ENCODE results near the gene PRRX2. TPM values are rescaled to one million over a fixed set of nuclear protein-coding genes. Genes with fewer than 3 reads are reported as not detected.
"Not testable (repeated sequence)": the region's sequence is repeated elsewhere in the genome, so short reads cannot be mapped to it uniquely, and the experiment has no call there.

PRRX2 gene
- polyA plus RNA-seq, 2 donors, result 1.7 to 3.6 TPM

DNA sequence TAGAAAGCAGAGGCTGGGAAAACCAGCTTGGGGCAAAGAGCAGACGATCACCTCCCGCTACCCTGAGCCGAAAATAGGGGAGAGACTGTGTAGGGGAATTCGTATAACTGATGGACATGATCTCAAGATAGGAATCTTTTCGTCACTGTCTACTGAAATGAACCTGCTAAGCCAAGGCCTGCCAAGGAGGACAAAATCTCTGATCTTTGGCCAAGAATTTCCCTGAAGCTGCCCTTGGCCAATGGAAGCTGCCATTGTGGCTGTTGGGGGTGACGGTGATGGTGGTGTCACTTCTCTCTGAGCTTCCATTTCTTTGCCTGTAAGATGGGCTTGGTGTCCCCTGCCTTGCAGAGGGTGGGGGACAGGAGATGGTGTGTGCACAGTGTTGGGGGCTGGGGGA lies 90.7 kb downstream of the PRRX2 start:
- WGBS, 2 donors, result 90 to 93% methylated on average over 6 of the region's 6 CpGs
- no peak overlapping the region for H3K4me3 ChIP-seq (ENCODE audit: low read depth in 1 of 2, low read length in 2 of 2)
- H3K27ac ChIP-seq (ENCODE audit: low read depth in 2 of 2, low read length in 1 of 2), result no peak overlapping the region
- no peaks in the 10 kb centered on the region for H3K9me3 ChIP-seq (ENCODE audit: control insufficient read depth in 2 of 2, insufficient read depth in 1 of 2, low read depth in 1 of 2, low read length in 1 of 2)
- peaks cover 5 to 13% of the 10 kb centered on the region in 2 donors for H3K4me1 ChIP-seq (ENCODE audit: control insufficient read depth in 2 of 2, insufficient read depth in 2 of 2, low read length in 1 of 2)
- no peaks in the 10 kb centered on the region for H3K36me3 ChIP-seq (ENCODE audit: control insufficient read depth in 2 of 2, insufficient read depth in 2 of 2, low read length in 1 of 2)
- H3K27me3 ChIP-seq (ENCODE audit: control insufficient read depth in 1 of 2, insufficient read depth in 2 of 2, low read length in 2 of 2), result no peaks in the 10 kb centered on the region

DNA sequence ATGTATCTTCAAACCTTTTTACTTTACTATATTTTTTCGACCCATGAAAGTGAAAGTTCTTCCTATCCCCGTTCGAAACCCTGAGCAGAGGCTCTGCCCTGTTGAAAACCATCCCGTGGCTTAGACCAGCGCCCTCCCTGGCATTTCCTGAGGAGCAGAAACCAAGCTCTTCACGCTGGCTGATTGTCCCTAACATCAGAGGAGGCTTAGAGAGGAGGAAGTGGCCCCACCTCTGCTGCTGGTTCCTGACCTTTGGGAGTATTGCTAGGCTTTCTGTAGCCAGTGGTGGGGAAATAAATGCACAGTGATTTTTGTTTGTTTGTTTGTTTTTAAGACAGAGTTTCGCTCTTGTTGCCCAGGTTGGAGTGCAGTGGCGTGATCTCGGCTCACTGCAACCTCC lies 91.6 kb downstream of the PRRX2 start:
- Histone ChIP-seq H3K4me1 (ENCODE audit: control insufficient read depth in 2 of 2, insufficient read depth in 2 of 2, low read length in 1 of 2) (peaks cover 5 to 13% of the 10 kb centered on the region in 2 donors), H3K4me3 (ENCODE audit: low read depth in 1 of 2, low read length in 2 of 2) (no peak overlapping the region), H3K36me3 (ENCODE audit: control insufficient read depth in 2 of 2, insufficient read depth in 2 of 2, low read length in 1 of 2) (no peaks in the 10 kb centered on the region), H3K27me3 (ENCODE audit: control insufficient read depth in 1 of 2, insufficient read depth in 2 of 2, low read length in 2 of 2) (no peaks in the 10 kb centered on the region), H3K9me3 (ENCODE audit: control insufficient read depth in 2 of 2, insufficient read depth in 1 of 2, low read depth in 1 of 2, low read length in 1 of 2) (no peaks in the 10 kb centered on the region), H3K27ac (ENCODE audit: low read depth in 2 of 2, low read length in 1 of 2) (no peak overlapping the region)
- WGBS, 2 donors, result 58 to 66% methylated on average over 9 of the region's 9 CpGs

GRCh38 chr9:129759319-129759718 lies 93.9 kb downstream of the PRRX2 start:
- no peaks in the 10 kb centered on the region for H3K36me3 ChIP-seq (ENCODE audit: control insufficient read depth in 2 of 2, insufficient read depth in 2 of 2, low read length in 1 of 2)
- no peaks in the 10 kb centered on the region for H3K27me3 ChIP-seq (ENCODE audit: control insufficient read depth in 1 of 2, insufficient read depth in 2 of 2, low read length in 2 of 2)
- WGBS, 2 donors, result 78% methylated on average over 4 of the region's 4 CpGs
- peaks cover 0 to 5% of the 10 kb centered on the region in 2 donors for H3K4me1 ChIP-seq (ENCODE audit: control insufficient read depth in 2 of 2, insufficient read depth in 2 of 2, low read length in 1 of 2)
- H3K27ac ChIP-seq (ENCODE audit: low read depth in 2 of 2, low read length in 1 of 2), result no peak overlapping the region
- no peaks in the 10 kb centered on the region for H3K9me3 ChIP-seq (ENCODE audit: control insufficient read depth in 2 of 2, insufficient read depth in 1 of 2, low read depth in 1 of 2, low read length in 1 of 2)
- H3K4me3 ChIP-seq (ENCODE audit: low read depth in 1 of 2, low read length in 2 of 2), result no peak overlapping the region

GRCh38 chr9:129759804-129760502 lies 94.5 kb downstream of the PRRX2 start:
- WGBS, 2 donors, result 74 to 84% methylated on average over 13 of the region's 13 CpGs
- Histone ChIP-seq H3K27me3 (ENCODE audit: control insufficient read depth in 1 of 2, insufficient read depth in 2 of 2, low read length in 2 of 2) (no peaks in the 10 kb centered on the region), H3K9me3 (ENCODE audit: control insufficient read depth in 2 of 2, insufficient read depth in 1 of 2, low read depth in 1 of 2, low read length in 1 of 2) (no peaks in the 10 kb centered on the region), H3K4me1 (ENCODE audit: control insufficient read depth in 2 of 2, insufficient read depth in 2 of 2, low read length in 1 of 2) (peaks cover 0 to 5% of the 10 kb centered on the region in 2 donors), H3K27ac (ENCODE audit: low read depth in 2 of 2, low read length in 1 of 2) (no peak overlapping the region), H3K36me3 (ENCODE audit: control insufficient read depth in 2 of 2, insufficient read depth in 2 of 2, low read length in 1 of 2) (no peaks in the 10 kb centered on the region), H3K4me3 (ENCODE audit: low read depth in 1 of 2, low read length in 2 of 2) (no peak overlapping the region)

- H3K27me3 ChIP-seq (ENCODE audit: control insufficient read depth in 1 of 2, insufficient read depth in 2 of 2, low read length in 2 of 2); H3K4me1 ChIP-seq (ENCODE audit: control insufficient read depth in 2 of 2, insufficient read depth in 2 of 2, low read length in 1 of 2); H3K4me3 ChIP-seq (ENCODE audit: low read depth in 1 of 2, low read length in 2 of 2); H3K9me3 ChIP-seq (ENCODE audit: control insufficient read depth in 2 of 2, insufficient read depth in 1 of 2, low read depth in 1 of 2, low read length in 1 of 2); H3K36me3 ChIP-seq (ENCODE audit: control insufficient read depth in 2 of 2, insufficient read depth in 2 of 2, low read length in 1 of 2): not testable (repeated sequence)
- peak overlapping the region; percentile 0 to 48 for H3K27ac ChIP-seq (ENCODE audit: low read depth in 2 of 2, low read length in 1 of 2)
- WGBS, 2 donors, result 87 to 89% methylated on average over 7 of the region's 7 CpGs
Measured at GRCh38 chr9:129760784-129761183, 95.3 kb downstream of the PRRX2 start.

GRCh38 chr9:129761293-129761900 lies 96.0 kb downstream of the PRRX2 start:
- no peaks in the 10 kb centered on the region for H3K27me3 ChIP-seq (ENCODE audit: control insufficient read depth in 1 of 2, insufficient read depth in 2 of 2, low read length in 2 of 2)
- peak overlapping the region; percentile 59 to 72 for H3K27ac ChIP-seq (ENCODE audit: low read depth in 2 of 2, low read length in 1 of 2)
- no peaks in the 10 kb centered on the region for H3K9me3 ChIP-seq (ENCODE audit: control insufficient read depth in 2 of 2, insufficient read depth in 1 of 2, low read depth in 1 of 2, low read length in 1 of 2)
- H3K4me1 ChIP-seq (ENCODE audit: control insufficient read depth in 2 of 2, insufficient read depth in 2 of 2, low read length in 1 of 2), result peaks cover 0 to 5% of the 10 kb centered on the region in 2 donors
- no peaks in the 10 kb centered on the region for H3K36me3 ChIP-seq (ENCODE audit: control insufficient read depth in 2 of 2, insufficient read depth in 2 of 2, low read length in 1 of 2)
- H3K4me3 ChIP-seq (ENCODE audit: low read depth in 1 of 2, low read length in 2 of 2), result no peak overlapping the region
- WGBS, 2 donors, result 56% methylated on average over 11 of the region's 11 CpGs

DNA sequence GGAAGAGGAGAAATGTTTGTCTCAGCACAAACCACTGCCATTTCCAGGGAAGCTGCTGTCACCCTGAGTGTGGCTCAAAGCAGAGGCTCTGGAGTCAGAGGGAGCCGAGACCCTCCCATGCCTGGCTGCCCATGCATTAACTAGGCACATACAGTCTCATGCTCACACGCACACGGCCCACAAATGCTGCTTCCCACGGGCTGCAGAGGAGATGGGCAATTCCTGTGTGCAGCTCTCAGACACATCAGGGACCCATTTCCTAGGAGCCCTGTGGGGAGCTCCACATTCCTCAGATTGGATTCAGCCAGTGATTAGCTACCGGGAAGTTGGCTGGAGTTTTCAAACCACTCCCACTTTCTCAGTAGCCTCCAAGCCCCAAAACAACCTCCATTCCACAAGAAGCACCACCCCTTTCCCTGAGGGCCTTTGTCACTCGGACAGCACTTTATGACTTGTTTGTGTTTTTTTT lies 96.5 kb downstream of the PRRX2 start:
- H3K4me1 ChIP-seq (ENCODE audit: control insufficient read depth in 2 of 2, insufficient read depth in 2 of 2, low read length in 1 of 2), result peaks cover 0 to 5% of the 10 kb centered on the region in 2 donors
- no peaks in the 10 kb centered on the region for H3K9me3 ChIP-seq (ENCODE audit: control insufficient read depth in 2 of 2, insufficient read depth in 1 of 2, low read depth in 1 of 2, low read length in 1 of 2)
- no peaks in the 10 kb centered on the region for H3K36me3 ChIP-seq (ENCODE audit: control insufficient read depth in 2 of 2, insufficient read depth in 2 of 2, low read length in 1 of 2)
- 34 to 47% methylated on average over 6 of the region's 6 CpGs for WGBS, 2 donors
- H3K27ac ChIP-seq (ENCODE audit: low read depth in 2 of 2, low read length in 1 of 2), result peak overlapping the region; percentile 59 to 72
- no peaks in the 10 kb centered on the region for H3K27me3 ChIP-seq (ENCODE audit: control insufficient read depth in 1 of 2, insufficient read depth in 2 of 2, low read length in 2 of 2)
- no peak overlapping the region for H3K4me3 ChIP-seq (ENCODE audit: low read depth in 1 of 2, low read length in 2 of 2)

DNA sequence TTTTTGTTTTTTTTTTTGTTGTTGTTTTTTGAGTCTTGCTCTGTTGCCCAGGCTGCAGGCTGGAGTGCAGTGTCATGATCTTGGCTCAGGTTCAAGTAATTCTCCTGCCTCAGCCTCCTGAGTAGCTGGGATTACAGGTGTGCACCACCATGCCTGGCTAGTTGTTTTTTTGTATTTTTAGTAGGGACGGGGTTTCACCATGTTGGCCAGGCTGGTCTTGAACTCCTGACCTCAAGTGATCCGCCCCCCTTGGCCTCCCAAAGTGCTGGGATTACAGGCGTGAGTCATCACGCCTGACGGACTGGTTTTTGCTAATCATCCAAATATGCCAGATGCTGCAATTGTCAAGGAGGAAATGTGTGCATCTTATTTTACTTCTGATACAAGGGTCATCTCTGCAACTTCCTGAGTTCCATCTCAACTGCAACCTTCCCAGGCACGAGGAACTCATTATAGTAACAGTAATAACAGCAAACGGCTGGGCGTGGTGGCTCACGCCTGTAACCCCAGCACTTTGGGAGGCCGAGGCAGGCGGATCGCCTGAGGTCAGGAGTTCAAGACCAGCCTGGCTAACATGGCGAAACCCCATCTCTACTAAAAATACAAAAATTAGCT lies 97.0 kb downstream of the PRRX2 start:
- not testable (repeated sequence) for H3K4me3 ChIP-seq (ENCODE audit: low read depth in 1 of 2, low read length in 2 of 2)
- WGBS, 2 donors, result 38 to 52% methylated on average over 13 of the region's 13 CpGs

GRCh38 chr9:129762985-129763926 lies 97.8 kb downstream of the PRRX2 start:
- peaks cover 0 to 5% of the 10 kb centered on the region in 2 donors for H3K4me1 ChIP-seq (ENCODE audit: control insufficient read depth in 2 of 2, insufficient read depth in 2 of 2, low read length in 1 of 2)
- H3K9me3 ChIP-seq (ENCODE audit: control insufficient read depth in 2 of 2, insufficient read depth in 1 of 2, low read depth in 1 of 2, low read length in 1 of 2), result no peaks in the 10 kb centered on the region
- H3K4me3 ChIP-seq (ENCODE audit: low read depth in 1 of 2, low read length in 2 of 2), result no peak overlapping the region
- peak overlapping the region; percentile 49 to 83 for H3K27ac ChIP-seq (ENCODE audit: low read depth in 2 of 2, low read length in 1 of 2)
- no peaks in the 10 kb centered on the region for H3K36me3 ChIP-seq (ENCODE audit: control insufficient read depth in 2 of 2, insufficient read depth in 2 of 2, low read length in 1 of 2)
- WGBS, 2 donors, result 76 to 77% methylated on average over 13 of the region's 13 CpGs
- no peaks in the 10 kb centered on the region for H3K27me3 ChIP-seq (ENCODE audit: control insufficient read depth in 1 of 2, insufficient read depth in 2 of 2, low read length in 2 of 2)

More for the DNA sequence above, 97.0 kb downstream of the PRRX2 start:
- peak overlapping the region; percentile 72 to 83 for H3K27ac ChIP-seq (ENCODE audit: low read depth in 2 of 2, low read length in 1 of 2)
- not testable (repeated sequence) for H3K4me1 ChIP-seq (ENCODE audit: control insufficient read depth in 2 of 2, insufficient read depth in 2 of 2, low read length in 1 of 2); H3K36me3 ChIP-seq (ENCODE audit: control insufficient read depth in 2 of 2, insufficient read depth in 2 of 2, low read length in 1 of 2); H3K9me3 ChIP-seq (ENCODE audit: control insufficient read depth in 2 of 2, insufficient read depth in 1 of 2, low read depth in 1 of 2, low read length in 1 of 2); H3K27me3 ChIP-seq (ENCODE audit: control insufficient read depth in 1 of 2, insufficient read depth in 2 of 2, low read length in 2 of 2)

Data from esophagus (tissue), 2 donors.